ENCODE results near the gene ZNF280C. TPM values are rescaled to one million over a fixed set of nuclear protein-coding genes. Genes with fewer than 3 reads are reported as not detected.

ZNF280C gene, protein sequence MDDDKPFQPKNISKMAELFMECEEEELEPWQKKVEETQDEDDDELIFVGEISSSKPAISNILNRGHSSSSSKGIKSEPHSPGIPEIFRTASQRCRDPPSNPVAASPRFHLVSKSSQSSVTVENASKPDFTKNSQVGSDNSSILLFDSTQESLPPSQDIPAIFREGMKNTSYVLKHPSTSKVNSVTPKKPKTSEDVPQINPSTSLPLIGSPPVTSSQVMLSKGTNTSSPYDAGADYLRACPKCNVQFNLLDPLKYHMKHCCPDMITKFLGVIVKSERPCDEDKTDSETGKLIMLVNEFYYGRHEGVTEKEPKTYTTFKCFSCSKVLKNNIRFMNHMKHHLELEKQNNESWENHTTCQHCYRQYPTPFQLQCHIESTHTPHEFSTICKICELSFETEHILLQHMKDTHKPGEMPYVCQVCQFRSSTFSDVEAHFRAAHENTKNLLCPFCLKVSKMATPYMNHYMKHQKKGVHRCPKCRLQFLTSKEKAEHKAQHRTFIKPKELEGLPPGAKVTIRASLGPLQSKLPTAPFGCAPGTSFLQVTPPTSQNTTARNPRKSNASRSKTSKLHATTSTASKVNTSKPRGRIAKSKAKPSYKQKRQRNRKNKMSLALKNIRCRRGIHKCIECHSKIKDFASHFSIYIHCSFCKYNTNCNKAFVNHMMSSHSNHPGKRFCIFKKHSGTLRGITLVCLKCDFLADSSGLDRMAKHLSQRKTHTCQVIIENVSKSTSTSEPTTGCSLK
- 11.8 to 15.0 TPM (median 12.1 TPM) in 3 replicates for total RNA-seq (2021)
- percentile 86 among the genes with signal in this experiment for Bru-seq, nascent RNA
- long read RNA-seq, experiment 1, full-length matches to known transcripts, result 29 of 65 reads
- long read RNA-seq, experiment 1, partial matches to known transcripts, result 8 of 65 reads
- long read RNA-seq, experiment 1, other reads (novel, unspliced or antisense), result 28 of 65 reads
- long read RNA-seq, experiment 2, full-length matches to known transcripts, result 1 of 10 reads
- long read RNA-seq, experiment 2, partial matches to known transcripts, result 2 of 10 reads
- long read RNA-seq, experiment 2, other reads (novel, unspliced or antisense), result 7 of 10 reads
- long read RNA-seq, experiment 3, partial matches to known transcripts, result 0 of 1 reads
- long read RNA-seq, experiment 3, other reads (novel, unspliced or antisense), result 1 of 1 reads

DNA sequence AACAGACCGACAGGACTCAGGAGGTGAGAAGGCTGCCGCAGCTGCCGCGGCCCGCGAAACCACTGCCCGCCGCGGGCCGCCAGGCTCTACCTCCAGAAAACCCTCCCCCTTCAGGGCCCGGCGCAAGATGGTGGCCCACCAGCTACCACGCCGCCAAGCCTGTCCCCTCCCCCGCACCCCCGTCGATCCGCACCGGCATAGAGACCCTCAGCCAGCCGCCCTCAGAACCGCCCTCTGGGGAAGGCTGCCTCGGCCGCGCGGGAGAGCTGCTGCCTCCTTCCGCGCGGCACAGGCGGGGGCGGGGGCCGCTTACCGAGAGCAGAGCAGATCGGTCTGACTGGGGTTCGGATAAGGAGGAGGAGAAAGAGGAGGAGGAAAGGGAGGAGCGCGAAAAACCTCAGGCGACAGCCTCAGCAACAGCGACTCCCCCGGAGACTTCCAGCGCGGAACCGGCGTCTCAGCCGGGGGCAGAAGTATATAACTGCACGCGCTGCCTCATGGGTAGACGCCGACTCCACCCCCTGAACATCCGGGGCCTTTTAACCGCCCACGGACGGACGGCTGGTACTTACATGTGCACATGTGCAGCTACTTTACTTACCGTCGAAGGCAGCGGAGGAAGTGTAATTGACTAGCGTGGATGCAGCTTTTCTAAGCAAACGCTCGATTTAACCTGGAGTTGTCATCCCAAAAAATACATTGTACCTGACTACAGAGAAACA lies at the start of gene ZNF280C:
TSS of gene ZNF280C (minus strand) at position 451 of the 722 bp plus-strand sequence. CDS start 8,450 bp downstream, outside the sequence.
- Mint-ChIP-seq H3K4me1 (peaks cover 28% of the 10 kb centered on the region), H3K36me3 (no peaks in the 10 kb centered on the region), H3K27ac (peak within 1 kb of the TSS; percentile 85), H3K27me3 (ENCODE audit: low read depth) (peaks cover 11% of the 10 kb centered on the region), H3K4me3 (peak within 1 kb of the TSS; percentile 88), H3K9me3 (no peaks in the 10 kb centered on the region)
- ATAC-seq, result peak; percentile 93
- peak; percentile 76 for DNase-seq (ENCODE audit: low spot score)
- ChIA-PET POLR2A (interaction anchor here (0.6 kb wide), 1 partner anchor 13 kb away, joined by 3 read pairs; no protein-coding TSS in a partner anchor), CTCF (no interaction called here)
- TF ChIP-seq SP1 (CRISPR knock-in tag; conservative IDR thresholded peaks at IDR 0.05) (0 out of 2 replicates have a peak, but pooled peaks have one; percentile 58), RELA (CRISPR knock-in tag; IDR thresholded peaks at IDR 0.05; ENCODE audit: borderline replicate concordance) (no peak), ZNF232 (CRISPR knock-in tag; IDR thresholded peaks at IDR 0.05) (0 out of 2 replicates have a peak, but pooled peaks have one; percentile 34), ZNF263 (CRISPR knock-in tag; IDR thresholded peaks at IDR 0.05; ENCODE audit: low read depth) (peak; percentile 57), SOX15 (CRISPR knock-in tag; IDR thresholded peaks at IDR 0.05) (no peak), CREM (CRISPR knock-in tag; IDR thresholded peaks at IDR 0.05) (no peak), MYBL2 (CRISPR knock-in tag; IDR thresholded peaks at IDR 0.05) (peak; percentile 69; the same call in 1 of the 2 replicates), ETV6 (CRISPR knock-in tag; IDR thresholded peaks at IDR 0.05) (peak; percentile 65; the same call in 1 of the 2 replicates)
- TF ChIP-seq, protein P1, sequence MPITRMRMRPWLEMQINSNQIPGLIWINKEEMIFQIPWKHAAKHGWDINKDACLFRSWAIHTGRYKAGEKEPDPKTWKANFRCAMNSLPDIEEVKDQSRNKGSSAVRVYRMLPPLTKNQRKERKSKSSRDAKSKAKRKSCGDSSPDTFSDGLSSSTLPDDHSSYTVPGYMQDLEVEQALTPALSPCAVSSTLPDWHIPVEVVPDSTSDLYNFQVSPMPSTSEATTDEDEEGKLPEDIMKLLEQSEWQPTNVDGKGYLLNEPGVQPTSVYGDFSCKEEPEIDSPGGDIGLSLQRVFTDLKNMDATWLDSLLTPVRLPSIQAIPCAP (CRISPR knock-in tag; IDR thresholded peaks at IDR 0.05), result 0 out of 2 replicates have a peak, but pooled peaks have one; percentile 11
- TF ChIP-seq, protein P2, sequence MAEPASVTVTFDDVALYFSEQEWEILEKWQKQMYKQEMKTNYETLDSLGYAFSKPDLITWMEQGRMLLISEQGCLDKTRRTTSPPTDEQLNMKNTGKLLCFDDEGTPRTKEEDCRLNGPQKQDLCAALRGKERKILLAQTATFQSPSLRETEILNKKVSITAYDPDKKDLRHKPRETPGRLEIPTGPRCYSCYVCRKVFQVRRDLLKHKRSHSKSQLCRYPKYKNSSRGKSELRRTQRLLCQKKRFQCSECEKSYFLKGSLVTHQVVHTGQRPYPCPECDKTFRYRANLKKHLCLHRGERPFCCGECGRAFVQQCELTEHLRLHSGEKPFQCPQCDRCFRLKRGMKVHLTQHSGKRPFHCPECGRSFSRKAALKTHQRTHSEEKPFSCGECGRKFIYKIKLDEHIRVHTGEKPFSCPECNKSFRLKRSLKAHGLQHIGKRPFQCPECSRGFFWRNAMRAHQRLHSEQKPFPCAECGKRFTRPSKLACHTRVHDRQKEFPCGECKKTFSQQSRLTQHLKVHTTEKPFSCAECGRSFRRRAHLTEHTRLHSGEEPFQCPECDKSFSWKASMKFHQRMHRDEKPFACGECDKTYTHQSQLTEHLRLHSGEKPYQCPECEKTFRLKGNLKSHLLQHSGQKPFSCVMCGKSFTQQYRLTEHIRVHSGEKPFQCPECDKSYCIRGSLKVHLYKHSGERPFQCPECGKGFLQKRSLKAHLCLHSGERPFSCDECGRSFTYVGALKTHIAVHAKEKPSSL (CRISPR knock-in tag; conservative IDR thresholded peaks at IDR 0.05), result no peak
- TF ChIP-seq, protein P3, sequence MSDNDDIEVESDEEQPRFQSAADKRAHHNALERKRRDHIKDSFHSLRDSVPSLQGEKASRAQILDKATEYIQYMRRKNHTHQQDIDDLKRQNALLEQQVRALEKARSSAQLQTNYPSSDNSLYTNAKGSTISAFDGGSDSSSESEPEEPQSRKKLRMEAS (CRISPR knock-in tag; IDR thresholded peaks at IDR 0.05), result peak; percentile 91; the same call in 1 of the 2 replicates

DNA sequence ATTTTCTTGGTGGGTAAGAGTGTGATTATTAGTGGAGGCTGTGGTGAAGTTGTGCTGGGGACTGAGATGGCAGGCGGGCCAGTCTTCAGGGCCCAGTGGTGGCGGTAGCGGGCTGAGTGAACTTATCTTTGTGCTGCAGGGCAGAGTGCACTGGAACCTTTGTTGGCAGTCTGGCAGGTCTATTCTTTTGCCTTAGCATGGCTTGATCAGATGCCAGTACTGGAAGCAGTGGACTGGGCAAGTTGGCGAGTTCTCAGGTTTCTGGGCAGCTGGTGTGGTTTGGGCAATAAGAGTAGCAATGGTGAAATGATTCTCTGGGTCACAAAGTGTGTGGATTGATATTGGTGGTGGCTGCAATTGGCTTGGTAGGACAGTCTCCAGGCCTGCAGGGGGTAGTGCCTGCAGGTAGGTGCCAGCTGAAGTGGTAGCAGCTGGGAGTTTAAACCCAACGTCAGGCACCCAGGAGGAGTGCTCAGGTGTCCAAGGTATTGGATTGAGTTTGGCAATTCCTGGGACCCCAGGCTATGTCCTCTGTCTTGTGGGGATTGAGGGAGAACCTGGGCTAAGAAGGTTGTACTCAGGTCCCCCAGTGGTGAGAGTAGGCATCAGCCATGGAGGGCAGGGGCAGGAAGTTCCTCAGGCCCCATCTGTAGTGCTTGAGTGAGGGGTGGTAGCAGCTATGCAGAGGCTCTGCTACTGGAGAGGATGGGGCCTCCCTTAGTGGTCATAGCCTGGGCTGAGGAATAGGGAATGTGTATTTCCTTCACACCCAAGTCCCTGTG lies 36.1 kb upstream of the ZNF280C start:
- ATAC-seq (peak; percentile 93), DNase-seq (ENCODE audit: low spot score) (no peak)
- no peaks in the 10 kb centered on the region; the same call in 1 of the 2 replicates for H3K27me3 Mint-ChIP-seq (ENCODE audit: low read depth)
- POLR2A ChIA-PET, result no interaction called here
- no peak overlapping the region for H3K27ac Mint-ChIP-seq
- no peaks in the 10 kb centered on the region for H3K36me3 Mint-ChIP-seq
- no peaks in the 10 kb centered on the region for H3K4me1 Mint-ChIP-seq
- CTCF ChIA-PET, result interaction anchor here (0.8 kb wide), 1 partner anchor 29 kb away, joined by 3 read pairs; no protein-coding TSS in a partner anchor
- H3K9me3 Mint-ChIP-seq, result peaks cover 5% of the 10 kb centered on the region
- no peak overlapping the region for H3K4me3 Mint-ChIP-seq
- TF ChIP-seq NFYB (CRISPR knock-in tag; conservative IDR thresholded peaks at IDR 0.05; ENCODE audit: low read depth) (no peak), ZNF317 (CRISPR knock-in tag; IDR thresholded peaks at IDR 0.05; ENCODE audit: borderline replicate concordance, low read depth) (no peak), FOXP1 (CRISPR knock-in tag; IDR thresholded peaks at IDR 0.05; ENCODE audit: borderline replicate concordance) (no peak), ETV6 (CRISPR knock-in tag; IDR thresholded peaks at IDR 0.05) (no peak), KAT7 (CRISPR knock-in tag; IDR thresholded peaks at IDR 0.05; ENCODE audit: borderline replicate concordance) (no peak), JAZF1 (CRISPR knock-in tag; IDR thresholded peaks at IDR 0.05) (no peak)
- TF ChIP-seq, protein P4, sequence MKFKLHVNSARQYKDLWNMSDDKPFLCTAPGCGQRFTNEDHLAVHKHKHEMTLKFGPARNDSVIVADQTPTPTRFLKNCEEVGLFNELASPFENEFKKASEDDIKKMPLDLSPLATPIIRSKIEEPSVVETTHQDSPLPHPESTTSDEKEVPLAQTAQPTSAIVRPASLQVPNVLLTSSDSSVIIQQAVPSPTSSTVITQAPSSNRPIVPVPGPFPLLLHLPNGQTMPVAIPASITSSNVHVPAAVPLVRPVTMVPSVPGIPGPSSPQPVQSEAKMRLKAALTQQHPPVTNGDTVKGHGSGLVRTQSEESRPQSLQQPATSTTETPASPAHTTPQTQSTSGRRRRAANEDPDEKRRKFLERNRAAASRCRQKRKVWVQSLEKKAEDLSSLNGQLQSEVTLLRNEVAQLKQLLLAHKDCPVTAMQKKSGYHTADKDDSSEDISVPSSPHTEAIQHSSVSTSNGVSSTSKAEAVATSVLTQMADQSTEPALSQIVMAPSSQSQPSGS (CRISPR knock-in tag; IDR thresholded peaks at IDR 0.05; ENCODE audit: borderline replicate concordance, low read depth), result no peak
- TF ChIP-seq, protein P5, sequence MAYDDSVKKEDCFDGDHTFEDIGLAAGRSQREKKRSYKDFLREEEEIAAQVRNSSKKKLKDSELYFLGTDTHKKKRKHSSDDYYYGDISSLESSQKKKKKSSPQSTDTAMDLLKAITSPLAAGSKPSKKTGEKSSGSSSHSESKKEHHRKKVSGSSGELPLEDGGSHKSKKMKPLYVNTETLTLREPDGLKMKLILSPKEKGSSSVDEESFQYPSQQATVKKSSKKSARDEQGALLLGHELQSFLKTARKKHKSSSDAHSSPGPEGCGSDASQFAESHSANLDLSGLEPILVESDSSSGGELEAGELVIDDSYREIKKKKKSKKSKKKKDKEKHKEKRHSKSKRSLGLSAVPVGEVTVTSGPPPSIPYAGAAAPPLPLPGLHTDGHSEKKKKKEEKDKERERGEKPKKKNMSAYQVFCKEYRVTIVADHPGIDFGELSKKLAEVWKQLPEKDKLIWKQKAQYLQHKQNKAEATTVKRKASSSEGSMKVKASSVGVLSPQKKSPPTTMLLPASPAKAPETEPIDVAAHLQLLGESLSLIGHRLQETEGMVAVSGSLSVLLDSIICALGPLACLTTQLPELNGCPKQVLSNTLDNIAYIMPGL (CRISPR knock-in tag; IDR thresholded peaks at IDR 0.05), result no peak

Measured in WTC11 (cell line).